HEK293T (cell line): Measurements from ENCODE around the gene DIPK1C.

Experiments
- CTCF ChIA-PET: fragments of 350-600 bp; formaldehyde crosslinking; extraction: SDS; loops from one replicate; lab custom pipeline; 2021; ENCODE audit warnings: antibody characterized with exemption, inconsistent platforms; lab: Yijun Ruan, JAX
- POLR2A ChIA-PET: fragments of 350-600 bp; formaldehyde crosslinking; extraction: SDS; loops from one replicate; lab custom pipeline; 2020; ENCODE audit warnings: antibody characterized with exemption, inconsistent platforms; lab: Yijun Ruan, JAX
- DNase-seq: peaks from one replicate; pipeline ENCODE4 v3.0.0; 2012; ENCODE audit warnings: mixed read lengths; ENCODE audit errors: extremely low spot score
- ARNT ChIP-seq: fragments of 450-650 bp; IDR thresholded peaks from 2 replicates; pipeline ENCODE4 v1.6.1; 2017; ENCODE audit warnings: mild to moderate bottlenecking
- BHLHE40 ChIP-seq: fragments of 450-650 bp; IDR thresholded peaks from 2 replicates; pipeline ENCODE4 v1.6.1; 2016; ENCODE audit warnings: mild to moderate bottlenecking, moderate library complexity, borderline replicate concordance
- CTBP1 ChIP-seq: fragments of 450-650 bp; IDR thresholded peaks from 2 replicates; pipeline ENCODE4 v1.6.1; 2016; ENCODE audit warnings: borderline replicate concordance
- ELF4 ChIP-seq: fragments of 450-650 bp; IDR thresholded peaks from 2 replicates; pipeline ENCODE4 v1.6.1; 2017; ENCODE audit warnings: antibody characterized with exemption
- FOXA1 ChIP-seq: fragments of 450-650 bp; IDR thresholded peaks from 2 replicates; pipeline ENCODE4 v1.6.1; 2016; ENCODE audit warnings: mild to moderate bottlenecking
- FOXK2 ChIP-seq: fragments of 450-650 bp; IDR thresholded peaks from 2 replicates; pipeline ENCODE4 v1.6.1; 2016; ENCODE audit warnings: mild to moderate bottlenecking
- FOXM1 ChIP-seq: fragments of 450-650 bp; IDR thresholded peaks from 2 replicates; pipeline ENCODE4 v1.6.1; 2017; ENCODE audit warnings: mild to moderate bottlenecking, borderline replicate concordance
- HDGF ChIP-seq: fragments of 450-650 bp; IDR thresholded peaks from 2 replicates; pipeline ENCODE4 v1.6.1; 2017; ENCODE audit warnings: antibody characterized with exemption, borderline replicate concordance
- L3MBTL2 ChIP-seq: fragments of 450-650 bp; conservative IDR thresholded peaks from 2 replicates; pipeline ENCODE4 v1.6.1; 2016; ENCODE audit warnings: mild to moderate bottlenecking
- LEF1 ChIP-seq: fragments of 450-650 bp; IDR thresholded peaks from 2 replicates; pipeline ENCODE4 v1.6.1; 2017; ENCODE audit warnings: mild to moderate bottlenecking, borderline replicate concordance
- NFRKB ChIP-seq: fragments of 450-650 bp; IDR thresholded peaks from 2 replicates; pipeline ENCODE4 v1.6.1; 2016; ENCODE audit warnings: mild to moderate bottlenecking, moderate library complexity
- SP1 ChIP-seq: fragments of 450-650 bp; IDR thresholded peaks from 2 replicates; pipeline ENCODE4 v1.6.1; 2017
- SUZ12 ChIP-seq: fragments of 450-650 bp; IDR thresholded peaks from 2 replicates; pipeline ENCODE4 v1.6.1; 2016; ENCODE audit warnings: mild to moderate bottlenecking
- TARDBP ChIP-seq: fragments of 450-650 bp; IDR thresholded peaks from 2 replicates; pipeline ENCODE4 v1.6.1; 2016
- ZNF384 ChIP-seq: fragments of 450-650 bp; IDR thresholded peaks from 2 replicates; pipeline ENCODE4 v1.6.1; 2016
- TF ChIP-seq, protein P1 (sequence below): fragments of 450-650 bp; IDR thresholded peaks from 2 replicates; pipeline ENCODE4 v1.6.1; 2016

Gene DIPK1C

DNA sequence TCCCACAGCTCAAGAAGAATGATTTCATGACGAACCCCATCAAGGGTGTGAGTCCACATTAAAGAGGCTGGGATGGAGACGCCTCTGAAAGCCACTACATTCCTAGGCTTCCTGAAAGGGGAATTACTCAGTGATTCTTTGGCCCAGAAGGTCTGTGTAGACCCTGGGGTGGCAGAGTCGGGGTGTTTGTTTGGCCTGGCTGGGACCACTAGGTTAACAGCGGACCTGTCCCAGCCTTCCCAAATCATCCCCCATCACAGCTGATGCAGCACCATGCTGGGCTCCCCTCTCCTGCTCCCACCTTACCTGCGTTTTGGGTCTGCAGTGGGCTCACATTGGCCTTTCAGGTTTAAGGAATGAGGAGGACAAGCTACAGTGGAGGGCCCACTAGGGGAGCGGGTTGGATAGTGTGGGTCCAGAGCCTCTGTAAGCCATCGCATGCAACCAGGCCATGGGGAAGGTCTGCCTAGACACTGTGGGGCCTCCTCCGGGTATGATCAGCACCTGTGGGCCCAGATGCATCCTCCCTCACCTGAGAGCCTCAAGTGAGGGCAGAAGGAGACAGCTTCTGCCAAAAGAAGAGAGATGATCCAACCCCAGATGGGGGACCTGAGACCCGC lies 16.2 kb downstream of the DIPK1C start:
- no peak for DNase-seq
- ChIA-PET POLR2A (no interaction called here), CTCF (no interaction called here)
- TF ChIP-seq NFRKB = no peak
- TF ChIP-seq L3MBTL2 = no peak
- no peak for TF ChIP-seq FOXM1
- TF ChIP-seq ARNT = no peak
- no peak for TF ChIP-seq FOXK2
- no peak for TF ChIP-seq HDGF
- TF ChIP-seq CTBP1 = no peak
- no peak for TF ChIP-seq ELF4

DNA sequence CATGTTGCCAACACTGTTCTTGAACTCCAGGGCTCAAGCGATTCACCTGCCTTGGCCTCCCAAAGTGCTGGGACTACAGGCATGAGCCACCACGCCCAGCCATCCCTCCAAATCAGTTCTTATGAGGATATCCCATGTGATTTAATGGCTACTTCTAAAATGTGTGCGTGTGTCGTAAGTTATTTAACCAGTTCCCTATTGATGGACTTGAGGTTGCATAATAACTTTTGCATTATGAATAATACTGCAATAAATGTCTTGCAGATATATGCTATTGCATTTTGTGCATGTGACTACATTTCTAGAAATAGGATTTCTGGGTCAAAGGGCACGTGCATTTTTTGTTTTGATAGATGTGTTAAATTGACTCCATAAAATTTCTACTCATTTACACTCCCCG lies 19.0 kb downstream of the DIPK1C start:
- ChIA-PET CTCF (no interaction called here), POLR2A (no interaction called here)
- TF ChIP-seq TARDBP (no peak), NFRKB (no peak), FOXM1 (no peak), CTBP1 (no peak), BHLHE40 (no peak), ELF4 (no peak), SP1 (no peak), FOXK2 (no peak), SUZ12 (no peak), LEF1 (no peak), ARNT (no peak), FOXA1 (no peak), L3MBTL2 (no peak), HDGF (no peak), ZNF384 (no peak)
- TF ChIP-seq, protein P1, sequence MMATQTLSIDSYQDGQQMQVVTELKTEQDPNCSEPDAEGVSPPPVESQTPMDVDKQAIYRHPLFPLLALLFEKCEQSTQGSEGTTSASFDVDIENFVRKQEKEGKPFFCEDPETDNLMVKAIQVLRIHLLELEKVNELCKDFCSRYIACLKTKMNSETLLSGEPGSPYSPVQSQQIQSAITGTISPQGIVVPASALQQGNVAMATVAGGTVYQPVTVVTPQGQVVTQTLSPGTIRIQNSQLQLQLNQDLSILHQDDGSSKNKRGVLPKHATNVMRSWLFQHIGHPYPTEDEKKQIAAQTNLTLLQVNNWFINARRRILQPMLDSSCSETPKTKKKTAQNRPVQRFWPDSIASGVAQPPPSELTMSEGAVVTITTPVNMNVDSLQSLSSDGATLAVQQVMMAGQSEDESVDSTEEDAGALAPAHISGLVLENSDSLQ = no peak
- DNase-seq = no peak

DNA sequence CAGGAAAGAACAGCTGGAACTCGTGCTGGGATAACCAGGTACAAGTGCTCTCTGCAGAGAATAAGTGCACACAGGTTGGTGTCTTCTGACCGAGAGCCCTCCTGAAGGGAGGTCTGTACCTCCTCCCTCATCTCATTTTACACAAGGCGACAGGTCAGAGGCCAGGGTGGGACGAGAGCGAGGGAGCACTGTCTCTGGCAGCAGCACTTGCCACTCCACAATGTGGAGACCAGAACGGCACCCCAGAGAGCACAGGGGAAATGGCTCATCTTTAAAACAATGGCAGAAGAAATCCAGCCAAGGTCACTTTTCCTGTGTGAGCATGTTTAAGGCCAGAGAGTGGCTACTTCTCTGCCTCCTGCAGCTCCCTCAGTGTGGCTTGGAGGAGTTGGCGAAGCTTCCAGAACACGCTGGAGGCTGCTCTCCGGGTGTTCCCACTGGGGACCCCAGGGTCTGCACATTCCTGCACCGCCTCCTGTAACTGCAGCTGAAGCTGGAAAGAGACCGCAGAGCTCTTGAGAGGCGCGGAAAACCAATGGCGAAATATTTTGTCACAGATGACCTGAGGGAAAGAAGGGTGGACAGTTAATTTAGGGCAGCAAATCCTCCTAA lies 20.8 kb downstream of the DIPK1C start:
- POLR2A ChIA-PET = no interaction called here
- CTCF ChIA-PET = no interaction called here
- no peak for DNase-seq
- TF ChIP-seq L3MBTL2 (no peak), CTBP1 (no peak), FOXK2 (no peak), ZNF384 (no peak), ARNT (no peak), ELF4 (no peak), BHLHE40 (no peak), FOXA1 (no peak), LEF1 (no peak), FOXM1 (no peak), HDGF (no peak)
- TF ChIP-seq, protein P1 = no peak

DNA sequence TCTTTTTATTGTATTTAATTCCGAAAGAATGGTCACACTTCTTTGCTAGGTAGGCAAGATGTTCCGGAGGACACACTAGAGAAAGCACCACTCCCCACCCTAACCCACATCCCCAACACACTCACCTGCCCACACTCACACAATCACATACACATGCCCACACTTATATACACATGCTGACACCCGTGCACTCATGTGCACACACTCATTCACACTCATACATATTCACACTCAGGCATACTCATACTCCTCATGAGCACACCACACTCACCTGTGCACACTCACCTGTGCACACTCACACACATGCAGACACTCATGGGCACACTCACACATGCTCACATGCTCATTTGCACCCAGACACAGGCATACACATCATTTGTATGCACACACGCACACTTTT lies 21.4 kb downstream of the DIPK1C start:
- ChIA-PET CTCF (no interaction called here), POLR2A (no interaction called here)
- no peak for TF ChIP-seq NFRKB
- no peak for TF ChIP-seq FOXA1
- no peak for TF ChIP-seq L3MBTL2
- no peak for TF ChIP-seq BHLHE40
- TF ChIP-seq ELF4 = no peak
- no peak for TF ChIP-seq ARNT
- TF ChIP-seq ZNF384 = no peak
- TF ChIP-seq, protein P1 = no peak
- no peak for TF ChIP-seq SP1
- TF ChIP-seq CTBP1 = no peak
- TF ChIP-seq HDGF = no peak
- TF ChIP-seq FOXK2 = no peak
- TF ChIP-seq FOXM1 = no peak
- TF ChIP-seq TARDBP = no peak
- no peak for TF ChIP-seq LEF1
- no peak for TF ChIP-seq SUZ12
- no peak for DNase-seq

DNA sequence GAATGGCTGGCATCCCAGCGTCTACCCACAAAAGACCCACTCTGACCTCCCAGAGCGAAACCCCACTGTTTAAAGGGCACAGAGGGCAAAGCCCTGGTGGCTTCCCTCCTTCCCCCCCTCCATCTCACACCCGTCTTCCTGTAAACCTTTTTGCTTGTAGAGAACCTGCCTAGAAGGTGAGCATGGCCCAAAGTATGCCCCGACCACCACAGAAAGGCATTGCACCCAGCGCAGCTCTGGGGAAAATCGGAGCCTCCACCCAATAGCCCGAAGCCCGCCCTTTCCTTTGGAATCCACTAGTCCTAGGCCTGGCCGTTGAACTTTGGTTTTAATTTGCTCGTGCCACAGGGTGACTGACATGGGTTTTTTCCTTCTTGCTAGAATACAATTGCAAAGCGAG lies 22.6 kb downstream of the DIPK1C start:
- ChIA-PET CTCF (no interaction called here), POLR2A (no interaction called here)
- TF ChIP-seq FOXA1 (no peak), HDGF (no peak), ARNT (no peak), SP1 (no peak), BHLHE40 (no peak), FOXK2 (no peak), NFRKB (no peak), ELF4 (no peak), SUZ12 (no peak), TARDBP (no peak), FOXM1 (no peak), ZNF384 (no peak), L3MBTL2 (no peak), LEF1 (no peak), CTBP1 (no peak)
- TF ChIP-seq, protein P1 = no peak
- no peak for DNase-seq
